Psoas muscle (tissue), 8 donors: ENCODE data around the gene HOXD4. TPM values are rescaled to one million over a fixed set of nuclear protein-coding genes. Genes with fewer than 3 reads are reported as not detected.

Source experiments
- ATAC-seq, 4 donors: fragments of 200-7000 bp; cut with Tn5 transposase; one replicate each; pipeline ENCODE4 v1.9.1; 2020; ENCODE audit warnings: moderate library complexity in 3 of 4, mild to moderate bottlenecking in 2 of 4
- DNase-seq, 2 donors: peaks; one replicate each; pipeline ENCODE4 v3.0.0-alpha.2; 2020
- H3K27ac ChIP-seq: fragments of 200-600 bp; one replicate; pipeline ENCODE4 v1.8.0; 2022
- H3K27me3 ChIP-seq, 3 donors: fragments of 200-600 bp in 1 of 3; one replicate each; pipeline versions ENCODE4 v1.6.1 to v1.8.0; 2013 to 2022; ENCODE audit warnings: low read length in 2 of 3, mild to moderate bottlenecking in 2 of 3, moderate library complexity in 1 of 3; ENCODE audit not compliant: insufficient read depth in 3 of 3
- H3K36me3 ChIP-seq, 2 donors: fragments of 200-600 bp in 1 of 2; one replicate each; pipeline versions ENCODE4 v1.6.1 to v1.8.0; 2013 to 2022; ENCODE audit warnings: low read depth in 1 of 2, mild to moderate bottlenecking in 1 of 2, moderate library complexity in 1 of 2; ENCODE audit not compliant: insufficient read depth in 1 of 2
- H3K4me1 ChIP-seq: fragments of 200-600 bp; one replicate; pipeline ENCODE4 v1.8.0; 2022
- H3K4me3 ChIP-seq: fragments of 200-600 bp; one replicate; pipeline ENCODE4 v1.8.0; 2022; ENCODE audit warnings: mild to moderate bottlenecking
- H3K9me3 ChIP-seq: fragments of 200-600 bp; one replicate; pipeline ENCODE4 v1.8.0; 2022
- WGBS, 3 donors: extraction: QIAGEN DNeasy Blood & Tissue Kit; methylation state at CpG; one replicate each; pipeline versions ENCODE4 v1.1.6 to v1.1.7; 2013; 5-methylcytosine and 5-hydroxymethylcytosine counted together
- intact Hi-C, 2 donors: fragments of 100-400 bp; cut with DNase I; formaldehyde crosslinking; loops; one replicate each; pipeline versions ENCODE4 v1.11.0 to v1.14.2; 2022
- polyA plus RNA-seq, 3 donors: library from polyadenylated mRNA; stranded (reverse); fragments of 200-250 nt; gene quantifications; one replicate each; pipeline ENCODE4 v1.2.3, GENCODE V29; 2013
- total RNA-seq, 4 donors: library from RNA; stranded (reverse); fragmentation: NEBNext Ultra II Directional in 2 of 4; extraction: Animal tissue kit (Norgen Biotek cat#: 25700) in 2 of 4; gene quantifications; one replicate each; pipeline versions ENCODE4 v1.2.1 to v1.2.4, GENCODE V29; 2021 to 2023
- TF ChIP-seq, protein P1 (sequence below): fragments of 200-600 bp; IDR thresholded peaks from one replicate; pipeline ENCODE4 v1.8.0; 2022; ENCODE audit warnings: antibody characterized with exemption
- donor health status: healthy with polysubstance abuse.
- donor health status: DM: no; HTN: no; CAD: no; lungs with moderate emphysema.
- donor health status: Bipolar disorder and iron deficiency.
- donor health status: healthy.
- donor health status: DM: yes; HTN: yes; CAD: no.
- donor health status: DM: no; HTN: no; CAD: no.
- donor health status: DM: no; HTN: no; CAD: no.
- donor health status: DM: yes; HTN: yes; CAD: no.

HOXD4 gene
- total and polyA plus RNA-seq, 7 donors, result 0.26 to 4.1 (median 1.2) TPM

DNA sequence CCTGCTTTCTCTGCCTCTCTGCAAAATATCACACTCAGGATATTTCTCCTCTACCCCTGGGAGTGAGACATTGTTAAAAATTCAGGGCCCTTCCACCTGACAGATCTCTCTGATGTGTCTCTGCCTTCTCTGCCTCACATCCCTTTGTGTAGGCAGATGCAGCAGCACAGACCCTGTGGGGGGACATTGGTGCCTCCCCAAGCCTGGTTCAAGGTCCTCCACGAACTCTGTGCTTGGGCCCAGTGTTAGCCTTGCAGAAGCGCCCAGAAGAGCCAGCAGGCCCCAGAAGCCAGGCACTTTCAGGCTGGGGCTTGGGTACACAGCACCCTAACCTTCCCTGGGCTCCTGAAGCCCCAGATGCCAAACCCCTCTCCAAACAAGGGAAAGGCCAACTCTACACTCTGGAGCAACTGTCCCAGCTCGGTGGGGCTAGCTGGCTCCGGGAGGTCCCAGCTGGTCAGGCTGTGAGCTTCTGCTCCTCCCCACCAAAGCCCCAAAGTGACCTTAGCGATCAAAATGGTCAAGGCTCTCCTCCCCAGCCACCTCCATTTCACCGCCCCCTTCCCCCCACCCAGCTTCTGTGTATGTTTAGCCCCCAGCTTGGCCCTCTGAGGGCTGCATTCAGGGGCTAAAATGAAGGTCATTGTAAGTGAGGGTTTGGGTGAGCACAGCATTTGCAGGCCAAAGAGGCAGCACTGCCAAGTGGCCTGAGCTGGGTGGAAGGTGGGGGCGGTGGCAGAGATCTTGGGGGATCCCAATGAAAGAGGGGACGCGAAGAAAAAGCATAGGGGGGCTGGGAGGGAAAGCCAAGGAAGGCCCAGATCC is 26.2 kb upstream of the HOXD4 start:
- H3K36me3 ChIP-seq, result no peaks in the 10 kb centered on the region
- 84 to 95% (median 87%) methylated on average over 9 of the region's 9 CpGs for WGBS, 3 donors
- H3K4me1 ChIP-seq, result peaks cover 18% of the 10 kb centered on the region
- H3K27me3 ChIP-seq, result peaks cover 2 to 22% (median 17%) of the 10 kb centered on the region in 3 donors
- intact Hi-C loops, result loop anchor here (5.0 kb wide), 6 partner anchors 332 to 1022 kb away; no protein-coding TSS in a partner anchor
- H3K27ac ChIP-seq, result no peak overlapping the region
- H3K4me3 ChIP-seq, result no peak overlapping the region
- TF ChIP-seq, protein P1, sequence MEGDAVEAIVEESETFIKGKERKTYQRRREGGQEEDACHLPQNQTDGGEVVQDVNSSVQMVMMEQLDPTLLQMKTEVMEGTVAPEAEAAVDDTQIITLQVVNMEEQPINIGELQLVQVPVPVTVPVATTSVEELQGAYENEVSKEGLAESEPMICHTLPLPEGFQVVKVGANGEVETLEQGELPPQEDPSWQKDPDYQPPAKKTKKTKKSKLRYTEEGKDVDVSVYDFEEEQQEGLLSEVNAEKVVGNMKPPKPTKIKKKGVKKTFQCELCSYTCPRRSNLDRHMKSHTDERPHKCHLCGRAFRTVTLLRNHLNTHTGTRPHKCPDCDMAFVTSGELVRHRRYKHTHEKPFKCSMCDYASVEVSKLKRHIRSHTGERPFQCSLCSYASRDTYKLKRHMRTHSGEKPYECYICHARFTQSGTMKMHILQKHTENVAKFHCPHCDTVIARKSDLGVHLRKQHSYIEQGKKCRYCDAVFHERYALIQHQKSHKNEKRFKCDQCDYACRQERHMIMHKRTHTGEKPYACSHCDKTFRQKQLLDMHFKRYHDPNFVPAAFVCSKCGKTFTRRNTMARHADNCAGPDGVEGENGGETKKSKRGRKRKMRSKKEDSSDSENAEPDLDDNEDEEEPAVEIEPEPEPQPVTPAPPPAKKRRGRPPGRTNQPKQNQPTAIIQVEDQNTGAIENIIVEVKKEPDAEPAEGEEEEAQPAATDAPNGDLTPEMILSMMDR, result no peak
- ATAC-seq (no peak), DNase-seq (no peak)
- H3K9me3 ChIP-seq, result no peaks in the 10 kb centered on the region

DNA sequence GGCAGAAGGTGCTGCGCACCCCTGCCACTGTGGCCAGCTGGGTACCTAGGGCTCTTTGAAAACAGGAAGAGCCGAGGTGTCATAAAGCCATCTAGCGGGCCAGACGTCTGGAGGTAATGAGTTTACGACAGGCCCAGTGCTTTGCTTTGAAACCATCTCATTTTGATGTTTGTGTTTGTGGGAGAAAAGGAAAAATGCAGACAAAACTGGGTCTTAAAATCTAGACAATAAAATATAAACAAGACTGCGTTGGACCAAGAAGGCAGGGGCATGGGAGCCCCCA is 25.6 kb upstream of the HOXD4 start:
- TF ChIP-seq, protein P1, result no peak
- DNase-seq, result no peak
- H3K27ac ChIP-seq, result no peak overlapping the region
- H3K4me1 ChIP-seq, result peaks cover 18% of the 10 kb centered on the region
- intact Hi-C loops, result loop anchor here (5.0 kb wide), 6 partner anchors 332 to 1022 kb away; no protein-coding TSS in a partner anchor
- no peak overlapping the region for H3K4me3 ChIP-seq
- no peak for ATAC-seq
- 85 to 95% (median 92%) methylated on average over 6 of the region's 6 CpGs for WGBS, 3 donors
- H3K27me3 ChIP-seq, result peaks cover 0 to 16% (median 12%) of the 10 kb centered on the region in 3 donors
- no peaks in the 10 kb centered on the region for H3K36me3 ChIP-seq
- H3K9me3 ChIP-seq, result no peaks in the 10 kb centered on the region

DNA sequence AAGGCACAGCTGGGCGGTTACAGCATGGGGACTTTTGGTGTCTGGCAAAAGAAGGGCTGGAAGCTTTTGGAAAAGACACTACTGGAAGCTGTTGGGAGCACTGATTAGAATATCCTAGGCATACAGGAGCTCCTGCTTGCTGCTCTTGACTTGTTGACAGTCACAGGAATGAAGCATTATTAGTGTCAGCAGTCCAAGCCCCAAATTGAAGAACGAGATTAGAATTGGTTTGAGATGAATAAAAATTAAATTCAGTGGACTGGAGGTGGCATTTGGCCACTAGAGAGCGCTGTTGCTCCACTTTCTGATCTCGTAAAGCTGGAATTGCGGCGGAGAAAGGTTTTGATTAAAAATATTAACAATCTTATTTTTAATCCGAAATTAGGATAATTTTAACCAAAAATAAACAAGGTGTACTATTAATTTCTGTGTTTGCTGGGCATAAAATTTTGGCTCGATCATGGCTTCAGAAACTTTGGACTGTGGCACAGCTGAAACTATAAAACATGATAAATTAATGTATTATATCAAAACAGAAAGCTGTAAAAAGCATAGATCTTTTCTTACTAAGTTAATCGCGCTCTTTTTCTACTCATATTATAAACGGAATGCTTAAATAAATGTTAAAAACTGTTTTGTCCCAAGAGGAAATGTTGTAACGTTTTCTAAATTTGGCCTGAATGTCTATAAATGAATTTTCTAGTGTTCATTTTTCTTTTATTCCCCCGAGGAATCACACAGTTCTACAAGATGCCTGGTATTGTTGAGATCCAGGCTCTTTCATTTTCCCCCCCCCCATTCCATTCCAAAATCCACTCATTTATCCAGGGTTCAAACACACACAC is 24.2 kb upstream of the HOXD4 start:
- TF ChIP-seq, protein P1, result peak; percentile 96
- intact Hi-C loops, result loop anchor here (1.0 to 5.0 kb wide), 7 partner anchors 330 to 1020 kb away; no protein-coding TSS in a partner anchor

DNA sequence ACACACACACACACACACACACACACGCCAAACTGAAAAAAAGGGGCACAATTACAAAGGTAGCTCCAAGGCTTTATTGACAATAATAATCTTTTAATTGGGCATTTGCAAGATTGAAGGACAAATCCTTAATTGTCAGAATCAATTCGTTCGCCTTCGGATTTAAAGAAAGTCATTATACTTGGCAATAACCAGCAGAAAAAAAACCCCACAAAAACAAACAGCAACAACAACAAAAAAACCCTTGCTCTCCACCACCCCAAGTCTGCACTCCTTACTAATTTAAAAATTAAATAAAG is 23.6 kb upstream of the HOXD4 start:
- Histone ChIP-seq H3K4me1 (peaks cover 29% of the 10 kb centered on the region), H3K9me3 (no peaks in the 10 kb centered on the region), H3K36me3 (no peaks in the 10 kb centered on the region), H3K4me3 (peak overlapping the region; percentile 84), H3K27me3 (peaks cover 0 to 4% (median 2%) of the 10 kb centered on the region in 3 donors), H3K27ac (no peak overlapping the region)
- 59 to 74% (median 69%) methylated on average over 4 of the region's 4 CpGs for WGBS, 3 donors
- TF ChIP-seq, protein P1, result no peak
- intact Hi-C loops, result loop anchor here (1.0 to 5.0 kb wide), 8 partner anchors 330 to 1020 kb away; no protein-coding TSS in a partner anchor
- ATAC-seq, result no peak
- no peak for DNase-seq

More for the DNA sequence above, 24.2 kb upstream of the HOXD4 start:
- WGBS, 3 donors, result 10 to 13% (median 12%) methylated on average over 13 of the region's 13 CpGs
- Histone ChIP-seq H3K9me3 (no peaks in the 10 kb centered on the region), H3K4me1 (peaks cover 29% of the 10 kb centered on the region), H3K27me3 (peaks cover 0 to 4% (median 2%) of the 10 kb centered on the region in 3 donors), H3K36me3 (no peaks in the 10 kb centered on the region), H3K27ac (no peak overlapping the region), H3K4me3 (peak overlapping the region; percentile 49)
- no peak for ATAC-seq
- DNase-seq, result peak in 1 of 2 donors; percentile 59
